Thyroid gland (tissue), 4 donors: Measurements from ENCODE around the gene ADARB2. TPM values are rescaled to one million over a fixed set of nuclear protein-coding genes. Genes with fewer than 3 reads are reported as not detected.

Experiments
- DNase-seq, 2 donors: peaks; one replicate each; pipeline ENCODE4 v3.0.0-alpha.2; 2019
- H3K27ac ChIP-seq, 3 donors: fragments of 200-600 bp; sonication (generic); 1 replicate in 2 of 3; 2 replicates in 1 of 3; pipeline ENCODE4 v1.5.1; 2016 to 2019; ENCODE audit warnings: mild to moderate bottlenecking in 1 of 3, moderate library complexity in 1 of 3
- H3K27me3 ChIP-seq: fragments of 200-600 bp; sonication (generic); one replicate; pipeline ENCODE4 v1.5.1; 2019
- H3K36me3 ChIP-seq, 2 donors: fragments of 200-600 bp; sonication (generic); one replicate each; pipeline ENCODE4 v1.5.1; 2016 to 2019
- H3K4me1 ChIP-seq, 2 donors: fragments of 200-600 bp; sonication (generic); one replicate each; pipeline ENCODE4 v1.5.1; 2017 to 2019
- H3K4me3 ChIP-seq, 3 donors: fragments of 200-600 bp; sonication (generic); replicated peaks in 1 of 3; 1 replicate in 2 of 3; 2 replicates in 1 of 3; pipeline ENCODE4 v1.5.1; 2016; ENCODE audit warnings: mild to moderate bottlenecking in 1 of 3
- H3K9me3 ChIP-seq: fragments of 200-600 bp; sonication (generic); one replicate; pipeline ENCODE4 v1.5.1; 2017
- CTCF ChIP-seq, 6 experiments: fragments of 200-600 bp in 3 of 6; fragments of 450-650 bp in 3 of 6; sonication (generic) in 3 of 6; IDR thresholded peaks; one replicate each; pipeline ENCODE4 v1.5.1; 2016 to 2019; ENCODE audit warnings: antibody characterized with exemption in 6 of 6, mild to moderate bottlenecking in 2 of 6, inconsistent platforms in 1 of 6, moderate library complexity in 1 of 6
- POLR2A ChIP-seq, 2 donors: fragments of 450-650 bp; IDR thresholded peaks; one replicate each; pipeline ENCODE4 v1.6.1; 2017; ENCODE audit warnings: antibody characterized with exemption in 2 of 2, mild to moderate bottlenecking in 2 of 2, moderate library complexity in 1 of 2
- WGBS, 2 donors: methylation state at CpG; one replicate each; pipeline ENCODE4 v1.1.5; 2017; 5-methylcytosine and 5-hydroxymethylcytosine counted together
- intact Hi-C: fragments of 100-400 bp; cut with DNase I; formaldehyde crosslinking; loops from one replicate; pipeline ENCODE4 v1.15.1; 2023
- total RNA-seq, 4 donors: library from RNA; depleted of rRNA; stranded (reverse); fragments of >200 nt; gene quantifications; one replicate each; pipeline ENCODE4 v1.2.3, GENCODE V29; 2016

ADARB2 gene
- total RNA-seq, 4 donors from 2014 or later: 0.08 to 0.15 TPM; not detected in 2

- Histone ChIP-seq H3K9me3 (no peaks in the 10 kb centered on the region), H3K4me1 (no peaks in the 10 kb centered on the region), H3K36me3 (peaks cover 23 to 24% of the 10 kb centered on the region in 2 donors), H3K27ac (no peak overlapping the region), H3K4me3 (no peak overlapping the region), H3K27me3 (no peaks in the 10 kb centered on the region)
- DNase-seq: no peak
- WGBS, 2 donors: 83 to 86% methylated on average over 1 to 2 of the region's 2 CpGs
- TF ChIP-seq CTCF (IDR thresholded peaks at IDR 0.05) (no peak), POLR2A (IDR thresholded peaks at IDR 0.05) (no peak)
- intact Hi-C loops: no loop called here
Observed at GRCh38 chr10:1134156-1134555, 603.2 kb downstream of the ADARB2 start.

GRCh38 chr10:1133495-1134045, 603.8 kb downstream of the ADARB2 start:
- H3K27ac ChIP-seq: no peak overlapping the region
- H3K4me1 ChIP-seq: no peaks in the 10 kb centered on the region
- TF ChIP-seq POLR2A (IDR thresholded peaks at IDR 0.05) (no peak), CTCF (IDR thresholded peaks at IDR 0.05) (no peak)
- H3K9me3 ChIP-seq: no peaks in the 10 kb centered on the region
- WGBS, 2 donors: 90 to 97% methylated on average over 3 of the region's 3 CpGs
- DNase-seq: no peak
- peaks cover 24 to 29% of the 10 kb centered on the region in 2 donors for H3K36me3 ChIP-seq
- H3K4me3 ChIP-seq: no peak overlapping the region
- intact Hi-C loops: no loop called here
- H3K27me3 ChIP-seq: no peaks in the 10 kb centered on the region

- H3K9me3 ChIP-seq: no peaks in the 10 kb centered on the region
- WGBS, 2 donors: 83 to 86% methylated on average over 9 to 10 of the region's 10 CpGs
- no peak for DNase-seq
- no peak overlapping the region for H3K27ac ChIP-seq
- H3K27me3 ChIP-seq: no peaks in the 10 kb centered on the region
- no peak overlapping the region for H3K4me3 ChIP-seq
- no peaks in the 10 kb centered on the region for H3K4me1 ChIP-seq
- TF ChIP-seq CTCF (IDR thresholded peaks at IDR 0.05): no peak
- TF ChIP-seq POLR2A (IDR thresholded peaks at IDR 0.05): no peak
- intact Hi-C loops: no loop called here
- peaks cover 28 to 31% of the 10 kb centered on the region in 2 donors for H3K36me3 ChIP-seq
Observed at GRCh38 chr10:1132584-1132983, 604.7 kb downstream of the ADARB2 start.

- no peaks in the 10 kb centered on the region for H3K4me1 ChIP-seq
- intact Hi-C loops: no loop called here
- H3K36me3 ChIP-seq: peaks cover 28 to 34% of the 10 kb centered on the region in 2 donors
- H3K9me3 ChIP-seq: no peaks in the 10 kb centered on the region
- TF ChIP-seq POLR2A (IDR thresholded peaks at IDR 0.05) (no peak), CTCF (IDR thresholded peaks at IDR 0.05) (no peak)
- WGBS, 2 donors: 96 to 97% methylated on average over 9 to 12 of the region's 12 CpGs
- H3K27ac ChIP-seq: no peak overlapping the region
- no peak for DNase-seq
- no peaks in the 10 kb centered on the region for H3K27me3 ChIP-seq
- H3K4me3 ChIP-seq: no peak overlapping the region
Observed at GRCh38 chr10:1130995-1131790, 606.1 kb downstream of the ADARB2 start.

DNA sequence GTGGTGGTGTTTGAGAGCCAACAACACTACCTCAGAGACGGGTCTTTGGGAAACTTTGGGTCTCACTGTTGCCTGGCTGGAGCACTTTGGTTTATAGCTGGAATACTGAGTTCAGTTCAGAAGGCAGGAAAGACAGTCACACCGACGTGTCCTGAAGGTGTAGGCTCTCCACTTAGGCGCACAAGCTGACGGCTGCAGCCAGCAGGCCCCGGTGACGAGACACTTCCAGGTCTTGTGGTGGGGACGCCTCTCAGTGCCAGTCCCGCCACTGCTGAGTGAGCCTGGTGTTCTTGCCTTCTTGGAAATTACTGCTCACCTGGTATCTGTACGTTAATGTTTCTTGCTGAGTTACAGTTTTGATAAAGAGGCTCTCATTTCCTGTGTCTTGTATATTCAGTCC, 607.1 kb downstream of the ADARB2 start:
- Histone ChIP-seq H3K27ac (no peak overlapping the region), H3K4me1 (no peaks in the 10 kb centered on the region), H3K36me3 (peaks cover 35 to 42% of the 10 kb centered on the region in 2 donors), H3K4me3 (no peak overlapping the region), H3K27me3 (no peaks in the 10 kb centered on the region), H3K9me3 (no peaks in the 10 kb centered on the region)
- no peak for TF ChIP-seq POLR2A (IDR thresholded peaks at IDR 0.05)
- TF ChIP-seq CTCF (IDR thresholded peaks at IDR 0.05): no peak
- no peak for DNase-seq
- 98 to 99% methylated on average over 10 of the region's 10 CpGs for WGBS, 2 donors
- intact Hi-C loops: no loop called here
